T1000 (cell line): Measurements from ENCODE around the gene SLC7A5.
"Not testable (repeated sequence)": the region's sequence is repeated elsewhere in the genome, so short reads cannot be mapped to it uniquely, and the experiment has no call there.

ENCODE experiments used
- DNase-seq: peaks from one replicate; lab custom pipeline; 2025; ENCODE audit warnings: mixed read lengths; lab: John Stamatoyannopoulos, UW

SLC7A5 gene

DNA sequence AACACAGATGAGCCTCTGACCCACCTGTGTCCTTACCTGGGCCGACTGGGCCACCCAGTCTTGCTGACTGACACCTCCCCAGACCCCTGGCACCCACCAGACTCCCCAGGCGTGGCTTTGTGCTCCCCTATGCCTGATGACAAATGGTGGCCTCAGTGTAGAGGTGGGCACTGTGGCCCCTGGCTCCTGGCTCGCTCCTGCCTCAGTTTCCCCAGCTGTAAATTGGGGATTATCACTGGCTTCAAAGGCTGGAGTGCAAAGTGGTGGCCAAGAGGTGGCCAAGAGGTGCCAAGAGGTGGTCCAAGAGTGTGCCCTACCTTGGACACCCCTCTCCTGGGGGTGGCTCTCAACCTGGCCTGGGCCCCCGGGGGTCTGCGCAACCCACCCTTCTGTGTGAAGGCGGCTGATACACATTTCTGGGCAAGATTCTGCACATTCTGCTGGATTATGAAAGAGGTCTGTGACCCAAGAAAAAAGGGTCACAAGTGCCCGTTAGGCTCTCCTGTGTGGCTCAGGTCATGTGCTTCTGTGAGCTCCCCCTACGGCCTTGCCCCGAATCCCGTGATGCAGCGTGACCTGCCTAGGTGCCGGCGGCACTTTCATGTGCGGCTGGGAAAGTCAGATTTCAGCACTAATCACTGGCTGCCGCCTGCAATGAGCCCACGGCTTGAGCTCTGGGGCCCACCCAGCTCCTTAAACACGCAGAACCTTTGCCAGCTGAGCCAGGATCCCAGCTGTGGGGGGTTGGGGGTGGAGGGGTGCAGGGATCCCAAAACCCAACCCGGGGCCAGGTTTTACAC is 7.8 kb downstream of the SLC7A5 start:
- DNase-seq = not testable (repeated sequence)

DNA sequence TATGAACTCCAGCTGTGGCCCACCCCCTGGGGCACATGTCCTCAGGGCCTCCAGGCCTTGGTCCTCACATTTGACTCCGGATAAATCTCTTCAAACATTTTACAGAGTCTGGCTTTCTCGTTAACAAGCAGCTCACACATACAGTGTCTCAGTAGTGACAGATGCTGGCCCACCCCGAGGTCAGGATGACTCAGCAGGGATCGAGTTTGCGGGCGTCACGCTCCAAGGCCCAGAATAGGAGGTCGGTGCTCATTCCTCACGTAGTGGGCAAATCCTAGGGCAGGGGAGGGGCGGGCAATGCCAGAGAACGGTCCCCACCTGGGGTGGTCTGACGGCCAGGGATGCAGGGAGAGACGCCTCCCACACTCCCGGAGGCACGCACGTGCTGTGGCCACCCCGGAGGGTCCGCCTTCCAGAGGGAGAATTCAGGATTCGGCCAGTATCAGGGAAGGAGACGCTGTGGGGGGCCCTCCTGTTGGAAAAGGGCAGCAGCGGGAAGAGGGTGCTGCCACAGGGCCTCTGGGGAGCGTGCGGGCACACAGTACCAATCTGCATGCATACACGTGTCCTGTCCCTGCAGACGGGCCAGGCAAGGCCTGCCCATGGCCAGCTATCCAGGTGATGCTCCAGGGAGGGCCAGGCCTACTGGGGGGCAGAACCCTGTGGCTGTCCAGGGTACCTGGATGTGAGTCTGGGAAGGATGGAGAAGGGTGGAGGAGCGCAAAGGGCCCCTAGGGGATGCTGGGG is 8.6 kb downstream of the SLC7A5 start:
- DNase-seq = peak; percentile 15

GRCh38 chr16:87858151-87858993 is 10.9 kb downstream of the SLC7A5 start:
- DNase-seq = not testable (repeated sequence)

- DNase-seq = no peak
Measured at GRCh38 chr16:87856791-87857228, 12.5 kb downstream of the SLC7A5 start.

- peak; percentile 27 for DNase-seq
Measured at GRCh38 chr16:87855852-87856715, 13.2 kb downstream of the SLC7A5 start.

- DNase-seq = no peak
Measured at GRCh38 chr16:87854907-87855683, 14.2 kb downstream of the SLC7A5 start.

DNA sequence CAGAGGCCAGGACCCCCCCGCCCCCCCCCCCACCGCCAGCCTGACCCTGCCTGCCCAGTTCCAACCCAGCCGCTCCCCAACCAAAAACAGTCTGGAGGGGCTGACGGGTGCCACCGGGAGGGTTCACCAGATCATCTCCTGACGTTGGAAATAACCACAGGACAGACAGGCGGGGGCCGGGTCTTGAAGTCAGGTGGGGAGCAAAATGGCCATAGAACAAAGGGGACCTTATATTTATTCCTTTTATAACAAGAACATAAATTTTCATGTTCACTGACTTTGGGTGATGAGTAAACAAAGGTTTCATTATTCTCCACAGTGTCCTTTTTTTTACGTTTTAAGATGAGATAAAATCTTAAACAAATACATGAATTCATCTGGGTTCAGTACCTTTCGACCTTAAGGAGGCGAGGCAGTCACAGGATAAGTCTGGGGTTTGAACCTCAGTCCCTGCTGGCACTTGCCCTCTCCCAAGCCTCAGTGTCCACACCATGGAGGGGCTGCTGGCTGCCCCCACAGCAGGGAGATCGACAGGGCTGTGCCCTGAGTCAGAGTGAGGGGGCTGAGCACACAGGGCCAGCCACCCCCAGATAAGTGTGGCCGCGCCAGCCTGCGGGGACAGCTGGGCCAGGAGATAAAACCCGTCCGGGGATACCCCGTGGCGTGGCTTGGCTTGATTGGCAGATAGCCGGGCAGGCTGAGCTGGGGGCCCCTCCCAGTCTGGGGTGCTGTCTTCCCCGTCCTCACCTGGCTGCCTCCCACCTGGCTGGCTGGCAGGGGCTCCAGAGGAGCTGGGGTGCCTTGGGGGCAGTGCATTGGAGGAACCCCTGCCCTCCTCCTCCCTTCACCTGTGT is 15.0 kb downstream of the SLC7A5 start:
- DNase-seq = no peak

- peak; percentile 70 for DNase-seq
Measured at GRCh38 chr16:87853411-87854052, 15.8 kb downstream of the SLC7A5 start.

DNA sequence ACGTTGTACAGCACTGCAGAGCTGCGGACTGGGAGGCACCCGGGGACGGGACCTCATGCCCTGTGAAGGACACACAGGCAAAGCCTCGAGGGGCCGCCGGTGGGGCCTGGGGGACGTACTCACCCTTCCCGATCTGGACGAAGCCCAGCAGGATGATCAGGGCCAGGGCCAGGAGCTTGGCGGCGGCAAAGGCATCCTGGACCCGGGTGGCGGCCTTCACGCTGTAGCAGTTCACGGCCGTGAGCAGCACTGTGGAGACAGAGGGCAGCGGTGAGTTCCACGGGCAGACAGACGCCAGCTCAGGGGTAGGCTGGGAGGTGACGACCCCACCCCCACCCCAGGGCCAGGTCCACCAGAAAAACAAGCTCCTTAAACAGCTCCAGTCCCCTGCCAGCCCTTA is 17.7 kb downstream of the SLC7A5 start:
- no peak for DNase-seq

DNA sequence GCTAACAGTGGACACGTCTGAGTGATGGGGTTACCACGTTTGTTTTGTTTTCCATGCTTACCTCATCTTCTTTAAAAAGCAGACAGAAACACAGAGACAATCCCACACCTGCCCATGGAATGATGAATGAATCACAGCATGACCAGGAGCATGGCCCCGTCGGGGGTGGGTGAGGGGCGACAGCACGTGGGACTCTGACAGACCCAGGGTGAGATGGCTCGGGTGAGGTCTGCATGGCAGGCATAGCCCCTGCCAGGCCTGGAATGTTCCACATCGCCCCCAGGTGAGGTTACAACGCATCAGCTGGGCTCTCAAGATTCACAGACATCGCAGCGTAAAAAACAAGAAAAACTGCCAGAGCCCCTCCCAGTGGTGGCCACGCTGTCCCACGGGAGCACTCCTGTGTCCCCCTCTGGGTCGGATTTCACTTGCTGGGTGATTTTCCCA is 18.1 kb downstream of the SLC7A5 start:
- DNase-seq = no peak

DNA sequence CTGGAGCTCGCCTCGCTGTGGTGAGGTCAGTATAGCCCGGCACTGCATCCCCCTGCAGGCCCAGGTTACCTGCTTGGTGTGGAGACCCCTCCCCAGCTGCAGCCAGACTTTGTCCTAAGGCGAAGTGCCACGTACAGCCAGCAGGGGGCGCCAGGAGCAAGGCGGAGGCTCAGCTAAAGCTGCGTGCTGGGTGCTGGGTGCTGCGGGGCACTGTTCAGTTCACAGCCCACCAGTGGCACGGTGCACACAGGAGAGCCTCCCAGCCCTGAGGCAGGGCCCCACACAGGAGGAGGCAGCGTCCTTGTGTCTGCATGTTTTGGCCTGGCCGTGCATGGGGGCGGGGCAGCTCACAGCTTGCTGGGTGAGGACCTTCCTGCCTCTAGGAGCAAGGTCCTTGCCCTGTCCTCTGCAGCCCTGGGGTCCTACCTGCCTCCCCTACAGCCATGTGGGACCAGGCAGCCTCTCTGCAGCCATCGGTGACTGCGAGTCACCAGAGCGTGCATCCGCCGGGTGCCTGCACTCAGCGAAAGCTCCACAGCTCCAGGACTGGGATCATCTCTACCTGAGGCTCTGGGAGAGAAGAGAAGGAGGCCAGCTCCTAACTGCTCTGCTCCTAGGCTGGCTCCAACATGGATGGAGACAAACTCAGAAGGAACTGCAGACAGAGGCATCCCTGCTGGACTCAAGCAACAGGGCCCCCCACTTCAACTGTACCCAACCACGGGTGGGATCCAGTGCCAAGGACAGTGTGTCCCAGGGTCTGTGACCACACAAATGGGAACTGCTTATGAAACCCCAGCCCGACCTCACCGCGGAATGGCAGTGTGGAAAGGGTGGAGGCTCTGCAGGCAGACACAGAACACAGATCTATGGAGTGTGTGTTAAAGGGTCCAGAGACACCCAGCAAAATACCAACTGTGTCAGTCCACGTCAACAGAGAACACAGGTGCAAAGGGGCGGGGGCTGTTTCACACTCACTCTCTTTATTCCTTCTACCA is 19.0 kb downstream of the SLC7A5 start:
- DNase-seq = peak; percentile 9

DNA sequence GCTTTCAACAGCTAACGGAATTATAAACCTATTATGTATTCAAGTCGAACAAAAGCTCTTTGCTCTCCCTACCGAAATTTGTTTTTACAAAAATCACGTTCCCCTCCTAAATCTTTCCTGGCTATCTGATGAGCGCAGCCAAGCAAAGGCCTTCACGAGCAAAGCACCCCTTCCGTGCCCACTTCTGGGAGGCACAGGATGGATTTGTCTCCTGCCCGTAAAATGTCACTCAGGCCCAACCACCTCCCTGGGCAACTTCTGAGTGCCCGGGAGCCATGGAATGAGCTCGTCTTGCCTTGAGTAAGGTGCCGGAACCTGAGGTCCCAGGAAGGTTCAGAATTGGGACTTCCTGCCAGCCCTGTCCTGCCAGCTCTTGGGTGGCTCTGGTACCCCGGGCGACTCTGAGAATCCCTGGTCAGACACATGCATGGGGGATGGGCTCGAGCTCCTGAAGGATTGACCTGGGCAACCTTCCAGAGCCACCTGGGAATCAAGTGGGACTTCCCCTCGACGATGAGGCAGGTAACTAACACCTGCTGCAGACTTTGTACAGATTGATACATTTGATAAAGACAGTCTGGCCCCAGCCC is 19.8 kb downstream of the SLC7A5 start:
- DNase-seq = no peak

- DNase-seq = no peak
Measured at GRCh38 chr16:87848676-87849345, 20.5 kb downstream of the SLC7A5 start.

GRCh38 chr16:87847785-87848675 is 21.3 kb downstream of the SLC7A5 start:
- DNase-seq = no peak

- no peak for DNase-seq
Measured at GRCh38 chr16:87847467-87847784, 21.9 kb downstream of the SLC7A5 start.
